ENCODE data around the gene CCDC34.

CCDC34 gene

GRCh38 chr11:27304514-27304913, 58.5 kb downstream of the CCDC34 start:
- Histone ChIP-seq H3K4me3 (IDR thresholded peaks at IDR 0.05; ENCODE audit: insufficient read depth, low read depth, low read length) (no peak overlapping the region), H3K27me3 (ENCODE audit: insufficient read depth, low read depth) (no peaks in the 10 kb centered on the region), H4K20me1 (ENCODE audit: insufficient read depth) (no peaks in the 10 kb centered on the region), H3K79me2 (ENCODE audit: insufficient read depth, low read depth) (no peaks in the 10 kb centered on the region), H3K9ac (no peak overlapping the region), H3K4me1 (ENCODE audit: low read depth, poor library complexity, severe bottlenecking) (no peaks in the 10 kb centered on the region), H3K4me2 (no peak overlapping the region), H3K36me3 (ENCODE audit: insufficient read depth) (no peaks in the 10 kb centered on the region), H3K27ac (no peak overlapping the region), H2AFZ (ENCODE audit: low read depth) (no peak overlapping the region)
- TF ChIP-seq, protein P1, sequence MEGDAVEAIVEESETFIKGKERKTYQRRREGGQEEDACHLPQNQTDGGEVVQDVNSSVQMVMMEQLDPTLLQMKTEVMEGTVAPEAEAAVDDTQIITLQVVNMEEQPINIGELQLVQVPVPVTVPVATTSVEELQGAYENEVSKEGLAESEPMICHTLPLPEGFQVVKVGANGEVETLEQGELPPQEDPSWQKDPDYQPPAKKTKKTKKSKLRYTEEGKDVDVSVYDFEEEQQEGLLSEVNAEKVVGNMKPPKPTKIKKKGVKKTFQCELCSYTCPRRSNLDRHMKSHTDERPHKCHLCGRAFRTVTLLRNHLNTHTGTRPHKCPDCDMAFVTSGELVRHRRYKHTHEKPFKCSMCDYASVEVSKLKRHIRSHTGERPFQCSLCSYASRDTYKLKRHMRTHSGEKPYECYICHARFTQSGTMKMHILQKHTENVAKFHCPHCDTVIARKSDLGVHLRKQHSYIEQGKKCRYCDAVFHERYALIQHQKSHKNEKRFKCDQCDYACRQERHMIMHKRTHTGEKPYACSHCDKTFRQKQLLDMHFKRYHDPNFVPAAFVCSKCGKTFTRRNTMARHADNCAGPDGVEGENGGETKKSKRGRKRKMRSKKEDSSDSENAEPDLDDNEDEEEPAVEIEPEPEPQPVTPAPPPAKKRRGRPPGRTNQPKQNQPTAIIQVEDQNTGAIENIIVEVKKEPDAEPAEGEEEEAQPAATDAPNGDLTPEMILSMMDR (conservative IDR thresholded peaks at IDR 0.05; ENCODE audit: low read depth, low read length): no peak

- Histone ChIP-seq H4K20me1 (ENCODE audit: insufficient read depth) (no peaks in the 10 kb centered on the region), H3K27me3 (ENCODE audit: insufficient read depth, low read depth) (no peaks in the 10 kb centered on the region), H3K79me2 (ENCODE audit: insufficient read depth, low read depth) (no peaks in the 10 kb centered on the region), H3K27ac (no peak overlapping the region), H3K9ac (no peak overlapping the region), H3K4me1 (ENCODE audit: low read depth, poor library complexity, severe bottlenecking) (no peaks in the 10 kb centered on the region), H3K36me3 (ENCODE audit: insufficient read depth) (no peaks in the 10 kb centered on the region), H3K4me2 (no peak overlapping the region), H2AFZ (ENCODE audit: low read depth) (no peak overlapping the region), H3K4me3 (IDR thresholded peaks at IDR 0.05; ENCODE audit: insufficient read depth, low read depth, low read length) (no peak overlapping the region)
- TF ChIP-seq, protein P1 (conservative IDR thresholded peaks at IDR 0.05; ENCODE audit: low read depth, low read length): no peak
These were observed 59.1 kb downstream of the CCDC34 start for GRCh38 chr11:27303903-27304302.

DNA sequence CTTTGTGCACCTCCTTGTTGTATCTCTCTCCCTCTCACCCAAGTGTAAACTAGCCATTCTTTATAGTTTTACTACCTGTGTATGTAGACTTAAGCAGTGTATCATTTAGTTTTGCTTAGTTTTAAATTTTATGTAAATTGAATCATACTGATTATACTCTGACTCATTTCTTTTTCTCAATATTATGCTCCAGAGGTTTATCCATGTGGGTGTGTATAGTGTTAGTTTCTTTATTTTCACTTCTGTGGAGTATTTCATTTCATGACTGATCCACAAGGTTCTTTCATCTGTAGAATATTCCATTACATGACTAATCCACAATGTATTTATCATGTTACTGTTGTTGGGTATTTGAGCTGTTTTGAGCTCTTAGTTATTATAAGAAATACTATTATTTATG, 62.0 kb downstream of the CCDC34 start:
- Histone ChIP-seq H3K79me2 (ENCODE audit: insufficient read depth, low read depth) (no peaks in the 10 kb centered on the region), H3K4me3 (IDR thresholded peaks at IDR 0.05; ENCODE audit: insufficient read depth, low read depth, low read length) (no peak overlapping the region), H3K4me1 (ENCODE audit: low read depth, poor library complexity, severe bottlenecking) (no peaks in the 10 kb centered on the region), H3K9ac (no peak overlapping the region), H3K27ac (no peak overlapping the region), H3K27me3 (ENCODE audit: insufficient read depth, low read depth) (no peaks in the 10 kb centered on the region), H3K4me2 (no peak overlapping the region), H2AFZ (ENCODE audit: low read depth) (no peak overlapping the region), H4K20me1 (ENCODE audit: insufficient read depth) (no peaks in the 10 kb centered on the region), H3K36me3 (ENCODE audit: insufficient read depth) (no peaks in the 10 kb centered on the region)
- TF ChIP-seq, protein P1 (conservative IDR thresholded peaks at IDR 0.05; ENCODE audit: low read depth, low read length): no peak

DNA sequence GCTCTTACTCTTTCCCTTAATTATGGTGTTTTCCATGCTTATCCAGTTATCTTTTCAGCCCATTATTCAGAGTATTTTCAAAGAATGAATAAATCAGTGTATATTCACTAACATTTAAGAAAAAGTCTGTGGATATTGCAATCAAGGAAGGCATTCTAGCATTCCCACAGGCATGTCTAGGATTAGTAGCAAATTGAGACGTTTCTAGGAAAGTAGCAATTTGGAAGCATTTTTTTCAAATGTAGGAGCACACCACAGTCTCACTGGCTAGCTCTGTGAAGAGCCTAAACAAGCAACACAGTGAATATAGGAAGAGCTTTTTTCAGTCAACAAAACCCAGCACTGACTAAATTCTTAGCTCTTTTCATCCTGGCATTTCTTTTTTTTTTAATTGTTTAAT, 65.4 kb downstream of the CCDC34 start:
- H3K9ac ChIP-seq: no peak overlapping the region
- H3K36me3 ChIP-seq (ENCODE audit: insufficient read depth): no peaks in the 10 kb centered on the region
- H4K20me1 ChIP-seq (ENCODE audit: insufficient read depth): no peaks in the 10 kb centered on the region
- no peak overlapping the region for H3K4me2 ChIP-seq
- TF ChIP-seq, protein P1 (conservative IDR thresholded peaks at IDR 0.05; ENCODE audit: low read depth, low read length): no peak
- H2AFZ ChIP-seq (ENCODE audit: low read depth): no peak overlapping the region
- H3K27me3 ChIP-seq (ENCODE audit: insufficient read depth, low read depth): no peaks in the 10 kb centered on the region
- no peaks in the 10 kb centered on the region for H3K4me1 ChIP-seq (ENCODE audit: low read depth, poor library complexity, severe bottlenecking)
- H3K79me2 ChIP-seq (ENCODE audit: insufficient read depth, low read depth): no peaks in the 10 kb centered on the region
- H3K27ac ChIP-seq: no peak overlapping the region
- H3K4me3 ChIP-seq (IDR thresholded peaks at IDR 0.05; ENCODE audit: insufficient read depth, low read depth, low read length): no peak overlapping the region

Data from KMS-11 (cell line).